ENCODE data around the gene ATP5MG.
"Not testable (repeated sequence)": the region's sequence is repeated elsewhere in the genome, so short reads cannot be mapped to it uniquely, and the experiment has no call there.

ATP5MG gene

GRCh38 chr11:118401151-118401879 lies at the start of gene ATP5MG:
Gene ATP5MG, plus strand, starts transcription at chr11:118401606. Its CDS starts 60 bp downstream, at chr11:118401666.
- DNase-seq (ENCODE audit: low read depth), result peak; percentile 80

- no peak for DNase-seq (ENCODE audit: low read depth)
These were observed 48.2 kb upstream of the ATP5MG start for GRCh38 chr11:118353084-118353710.

- no peak for DNase-seq (ENCODE audit: low read depth)
These were observed 43.3 kb upstream of the ATP5MG start for GRCh38 chr11:118358071-118358470.

GRCh38 chr11:118359295-118359958 lies 42.0 kb upstream of the ATP5MG start, which contains the start of gene UBE4A:
Gene UBE4A, plus strand, starts transcription at chr11:118359600. Its CDS starts 5,481 bp downstream, at chr11:118365081.
- DNase-seq (ENCODE audit: low read depth), result peak; percentile 97

GRCh38 chr11:118364956-118365615 lies 36.3 kb upstream of the ATP5MG start:
- DNase-seq (ENCODE audit: low read depth), result no peak

GRCh38 chr11:118366287-118366686 lies 35.1 kb upstream of the ATP5MG start:
- DNase-seq (ENCODE audit: low read depth), result no peak

GRCh38 chr11:118370774-118371173 lies 30.6 kb upstream of the ATP5MG start:
- no peak for DNase-seq (ENCODE audit: low read depth)

- no peak for DNase-seq (ENCODE audit: low read depth)
These were observed 28.1 kb upstream of the ATP5MG start for GRCh38 chr11:118373263-118373662.

GRCh38 chr11:118373871-118374270 lies 27.5 kb upstream of the ATP5MG start:
- no peak for DNase-seq (ENCODE audit: low read depth)

- no peak for DNase-seq (ENCODE audit: low read depth)
These were observed 26.7 kb upstream of the ATP5MG start for GRCh38 chr11:118374729-118375128.

- no peak for DNase-seq (ENCODE audit: low read depth)
These were observed 25.4 kb upstream of the ATP5MG start for GRCh38 chr11:118375978-118376377.

GRCh38 chr11:118379497-118379896 lies 21.9 kb upstream of the ATP5MG start:
- DNase-seq (ENCODE audit: low read depth), result no peak

GRCh38 chr11:118380571-118380970 lies 20.8 kb upstream of the ATP5MG start:
- no peak for DNase-seq (ENCODE audit: low read depth)

- no peak for DNase-seq (ENCODE audit: low read depth)
These were observed 18.5 kb upstream of the ATP5MG start for GRCh38 chr11:118382954-118383353.

GRCh38 chr11:118383657-118384056 lies 17.7 kb upstream of the ATP5MG start:
- no peak for DNase-seq (ENCODE audit: low read depth)

- no peak for DNase-seq (ENCODE audit: low read depth)
These were observed 5.3 kb upstream of the ATP5MG start for GRCh38 chr11:118396097-118396501.

GRCh38 chr11:118397448-118397847 lies 4.0 kb upstream of the ATP5MG start:
- DNase-seq (ENCODE audit: low read depth), result no peak

GRCh38 chr11:118398791-118399559 lies 2.4 kb upstream of the ATP5MG start:
- DNase-seq (ENCODE audit: low read depth), result no peak

GRCh38 chr11:118401880-118402590 lies 629 bp downstream of the ATP5MG start:
- no peak for DNase-seq (ENCODE audit: low read depth)

GRCh38 chr11:118402594-118402993 lies 1.2 kb downstream of the ATP5MG start:
- DNase-seq (ENCODE audit: low read depth), result not testable (repeated sequence)

- no peak for DNase-seq (ENCODE audit: low read depth)
These were observed 5.3 kb downstream of the ATP5MG start for GRCh38 chr11:118406599-118407166.
